Vagina (tissue), 2 donors: ENCODE results near the gene PFKL.

Source experiments
- POLR2A ChIP-seq, 2 donors: fragments of 450-650 bp; IDR thresholded peaks; one replicate each; pipeline ENCODE4 v1.6.1; 2017; ENCODE audit warnings: antibody characterized with exemption in 2 of 2, mild to moderate bottlenecking in 2 of 2, moderate library complexity in 2 of 2
- POLR2AphosphoS5 ChIP-seq, 2 donors: sonication (generic); formaldehyde crosslinking; IDR thresholded peaks; one replicate each; pipeline ENCODE4 v1.9.0; 2017; ENCODE audit warnings: antibody characterized with exemption in 2 of 2, mild to moderate bottlenecking in 2 of 2, low read depth in 1 of 2; ENCODE audit not compliant: insufficient read depth in 1 of 2
- TF ChIP-seq, protein P1 (sequence below), 3 experiments: fragments of 450-650 bp in 2 of 3; fragments of 200-600 bp in 1 of 3; sonication (generic) in 1 of 3; IDR thresholded peaks; one replicate each; pipeline ENCODE4 v1.5.1; 2017 to 2019; ENCODE audit warnings: antibody characterized with exemption in 3 of 3, mild to moderate bottlenecking in 2 of 3, moderate library complexity in 2 of 3

DNA sequence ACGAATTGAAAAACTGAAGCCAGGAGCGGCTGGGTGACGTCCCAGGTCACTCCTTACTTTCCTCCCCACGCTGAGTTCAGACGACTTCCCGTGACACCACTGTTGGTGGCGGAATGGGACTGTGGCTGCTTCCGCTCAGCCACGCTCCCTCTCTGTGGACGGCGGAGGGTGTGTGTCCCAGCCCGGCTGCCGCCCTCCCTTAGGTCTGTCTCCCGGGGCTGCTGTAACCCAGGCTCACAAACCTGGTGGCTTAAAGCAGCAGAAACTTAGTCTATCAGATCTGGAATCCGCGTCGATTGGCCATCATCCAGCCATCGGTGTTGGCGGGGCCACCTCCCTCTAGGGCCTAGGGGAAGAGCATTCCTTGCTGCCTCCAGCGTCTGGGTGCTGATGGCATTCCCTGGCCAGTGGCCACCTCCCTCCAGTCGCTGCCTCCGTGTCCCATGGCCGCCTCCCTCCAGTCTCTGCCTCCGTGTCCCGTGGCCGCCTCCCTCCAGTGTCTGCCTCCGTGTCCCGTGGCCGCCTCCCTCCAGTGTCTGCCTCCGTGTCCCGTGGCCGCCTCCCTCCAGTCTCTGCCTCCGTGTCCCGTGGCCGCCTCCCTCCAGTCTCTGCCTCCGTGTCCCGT lies 71.0 kb downstream of the PFKL start:
- TF ChIP-seq, protein P1, sequence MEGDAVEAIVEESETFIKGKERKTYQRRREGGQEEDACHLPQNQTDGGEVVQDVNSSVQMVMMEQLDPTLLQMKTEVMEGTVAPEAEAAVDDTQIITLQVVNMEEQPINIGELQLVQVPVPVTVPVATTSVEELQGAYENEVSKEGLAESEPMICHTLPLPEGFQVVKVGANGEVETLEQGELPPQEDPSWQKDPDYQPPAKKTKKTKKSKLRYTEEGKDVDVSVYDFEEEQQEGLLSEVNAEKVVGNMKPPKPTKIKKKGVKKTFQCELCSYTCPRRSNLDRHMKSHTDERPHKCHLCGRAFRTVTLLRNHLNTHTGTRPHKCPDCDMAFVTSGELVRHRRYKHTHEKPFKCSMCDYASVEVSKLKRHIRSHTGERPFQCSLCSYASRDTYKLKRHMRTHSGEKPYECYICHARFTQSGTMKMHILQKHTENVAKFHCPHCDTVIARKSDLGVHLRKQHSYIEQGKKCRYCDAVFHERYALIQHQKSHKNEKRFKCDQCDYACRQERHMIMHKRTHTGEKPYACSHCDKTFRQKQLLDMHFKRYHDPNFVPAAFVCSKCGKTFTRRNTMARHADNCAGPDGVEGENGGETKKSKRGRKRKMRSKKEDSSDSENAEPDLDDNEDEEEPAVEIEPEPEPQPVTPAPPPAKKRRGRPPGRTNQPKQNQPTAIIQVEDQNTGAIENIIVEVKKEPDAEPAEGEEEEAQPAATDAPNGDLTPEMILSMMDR (IDR thresholded peaks at IDR 0.05), result no peak
- TF ChIP-seq POLR2AphosphoS5 (IDR thresholded peaks at IDR 0.05; ENCODE audit: insufficient read depth in 1 of 2, low read depth in 1 of 2) (no peak), POLR2A (IDR thresholded peaks at IDR 0.05) (no peak)
